Heart right ventricle (tissue), 16 donors: ENCODE results near the gene CLCN2. TPM values are rescaled to one million over a fixed set of nuclear protein-coding genes. Genes with fewer than 3 reads are reported as not detected.

Experiments used
- ATAC-seq, 8 donors: fragments of 200-7000 bp; cut with Tn5 transposase; one replicate each; pipeline ENCODE4 v1.9.1; 2020; ENCODE audit warnings: mild to moderate bottlenecking in 8 of 8, moderate library complexity in 8 of 8, moderate number of reproducible peaks in 1 of 8
- DNase-seq, 2 donors: peaks; one replicate each; pipeline ENCODE4 v3.0.0-alpha.2; 2020
- H3K27ac ChIP-seq, 10 donors: fragments of 200-600 bp; sonication (generic) in 2 of 10; one replicate each; pipeline versions ENCODE4 v1.5.0 to v1.8.0; 2020 to 2022; ENCODE audit warnings: mild to moderate bottlenecking in 3 of 10
- H3K27me3 ChIP-seq, 7 donors: fragments of 200-600 bp; one replicate each; pipeline ENCODE4 v1.8.0; 2021 to 2022; ENCODE audit warnings: mild to moderate bottlenecking in 2 of 7
- H3K36me3 ChIP-seq, 9 donors: fragments of 200-600 bp; sonication (generic) in 1 of 9; one replicate each; pipeline versions ENCODE4 v1.5.0 to v1.8.0; 2020 to 2022; ENCODE audit warnings: mild to moderate bottlenecking in 2 of 9
- H3K4me1 ChIP-seq, 9 donors: fragments of 200-600 bp; sonication (generic) in 1 of 9; one replicate each; pipeline versions ENCODE4 v1.5.0 to v1.8.0; 2020 to 2022; ENCODE audit warnings: mild to moderate bottlenecking in 4 of 9
- H3K4me3 ChIP-seq, 10 donors: fragments of 200-600 bp; sonication (generic) in 2 of 10; one replicate each; pipeline versions ENCODE4 v1.5.0 to v1.8.0; 2020 to 2022; ENCODE audit warnings: mild to moderate bottlenecking in 7 of 10, moderate library complexity in 2 of 10
- H3K9me3 ChIP-seq, 11 donors: fragments of 200-600 bp in 10 of 11; sonication (generic) in 2 of 11; one replicate each; pipeline versions ENCODE4 v1.5.0 to v1.8.0; 2013 to 2022; ENCODE audit warnings: mild to moderate bottlenecking in 2 of 11, control low read depth in 1 of 11, moderate library complexity in 1 of 11
- CTCF ChIP-seq, 9 donors: fragments of 200-600 bp; sonication (generic) in 2 of 9; IDR thresholded peaks; one replicate each; pipeline versions ENCODE4 v1.5.0 to v1.8.0; 2021 to 2022; ENCODE audit warnings: antibody characterized with exemption in 9 of 9, mild to moderate bottlenecking in 5 of 9, moderate library complexity in 1 of 9
- WGBS, 2 donors: extraction: QIAGEN DNeasy Blood & Tissue Kit; methylation state at CpG; one replicate each; pipeline ENCODE4 v1.1.7; 2013; ENCODE audit warnings: inconsistent platforms in 1 of 2; 5-methylcytosine and 5-hydroxymethylcytosine counted together
- intact Hi-C, 10 donors: fragments of 100-400 bp; cut with DNase I; formaldehyde crosslinking; loops; one replicate each; pipeline versions ENCODE4 v1.11.1 to v1.14.2; 2022
- polyA plus RNA-seq, 2 donors: library from polyadenylated mRNA; stranded (reverse); fragments of 200-250 nt; gene quantifications; one replicate each; pipeline ENCODE4 v1.2.3, GENCODE V29; 2013
- total RNA-seq, 10 donors: library from RNA; stranded (reverse); fragmentation: NEBNext Ultra II Directional in 3 of 10; extraction: Animal tissue kit (Norgen Biotek cat#: 25700) in 3 of 10; gene quantifications; one replicate each; pipeline versions ENCODE4 v1.2.1 to v1.2.4, GENCODE V29; 2021 to 2023
- donor health status: Arrhythmogenic right ventricular cardiomyopathy.
- donor health status: ischemic (EF 13 %, LVEDD 7.1; RV severe dilation, severe dysfunction).
- donor health status: healthy with polysubstance abuse.
- donor health status: DM: no; HTN: yes; CAD: no.
- donor health status: DM: no; HTN: no; CAD: no.
- donor health status: ischemic (EF 25% LVEDD 6.9; RV normal size, moderate dysfunction).
- donor health status: ischemic (EF 25% LVEDD 5.7; RV mildly dilated, moderate dysfunction).
- donor health status: healthy.
- donor health status: DM: yes; HTN: yes; CAD: no.
- donor health status: Ischemic cardiomyopathy.
- donor health status: ischemic (EF 35%, LVEDD 5.7; RV mildly dilated, moderate dysfunction).
- donor health status: nonischemic (EF 11% LVEDD 7.7; RV severe dilation, severe dysfunction).
- donor health status: DM: yes; HTN: yes; CAD: no.
- donor health status: PGD.
- donor health status: ischemic (EF 29% LVEDD 5.4; RV normal size, mild dysfunction).
- donor health status: nonischemic (EF 23%, LVEDD 6.1; RV moderate dilation, normal function).

CLCN2 gene
- total and polyA plus RNA-seq, 12 donors, result 1.3 to 8.4 (median 2.4) TPM

DNA sequence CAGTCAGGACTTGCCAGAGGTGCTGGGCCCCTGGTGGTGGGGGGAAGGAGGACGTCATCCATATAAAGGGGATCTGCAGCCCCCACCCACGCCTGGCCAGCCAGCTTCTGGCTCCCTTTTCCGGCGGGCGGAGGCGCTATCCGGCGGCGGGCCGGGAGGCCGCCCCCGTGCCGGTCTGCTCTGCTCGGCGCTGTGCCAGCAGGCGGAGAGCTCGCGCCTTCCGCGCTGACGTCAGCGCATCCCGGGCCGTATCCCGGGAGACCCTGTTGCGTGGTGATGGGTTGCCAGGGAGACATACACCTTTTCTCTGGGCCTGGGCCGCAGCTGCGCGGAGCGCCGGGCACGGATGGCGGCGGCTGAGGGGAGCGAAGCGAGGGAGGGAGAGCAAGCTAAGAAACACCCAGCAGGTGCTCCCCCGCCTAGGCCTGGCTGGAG, 22.9 kb downstream of the CLCN2 start:
- intact Hi-C loops, result loop anchor here in 2 of 10 donors (2.0 to 10.0 kb wide), 2 partner anchors 24 to 154 kb away; partner anchors contain the start of genes ABCF3 (in 1 of the 2) and EIF4G1 (in 1 of the 2)
- DNase-seq (peak; percentile 89), ATAC-seq (peak; percentile 32 to 71 (median 55))
- 11 to 15% methylated on average over 36 to 37 of the region's 37 CpGs for WGBS, 2 donors
- peak overlapping the region in 9 of 10 donors; percentile 5 to 96 (median 82) for H3K4me3 ChIP-seq
- no peaks in the 10 kb centered on the region for H3K27me3 ChIP-seq
- TF ChIP-seq CTCF (IDR thresholded peaks at IDR 0.05), result peak in 8 of 9 donors; percentile 9 to 51 (median 26)
- H3K4me1 ChIP-seq, result peaks cover 18 to 60% (median 41%) of the 10 kb centered on the region in 9 donors
- peak overlapping the region; percentile 81 to 99 (median 96) for H3K27ac ChIP-seq
- H3K36me3 ChIP-seq, result peaks cover 0 to 49% (median 32%) of the 10 kb centered on the region in 9 donors
- H3K9me3 ChIP-seq, result no peaks in the 10 kb centered on the region

- Histone ChIP-seq H3K4me1 (peaks cover 18 to 61% (median 41%) of the 10 kb centered on the region in 9 donors), H3K27me3 (no peaks in the 10 kb centered on the region), H3K4me3 (peak overlapping the region in 9 of 10 donors; percentile 5 to 96 (median 82)), H3K9me3 (no peaks in the 10 kb centered on the region), H3K27ac (peak overlapping the region; percentile 81 to 99 (median 96)), H3K36me3 (peaks cover 0 to 49% (median 30%) of the 10 kb centered on the region in 9 donors)
- TF ChIP-seq CTCF (IDR thresholded peaks at IDR 0.05), result no peak
- no peak for ATAC-seq
- intact Hi-C loops, result loop anchor here in 2 of 10 donors (1.0 to 10.0 kb wide), 5 partner anchors 18 to 153 kb away; partner anchors contain the start of genes ABCF3 (in 1 of the 2), EIF4G1 (in 1 of the 2) and PSMD2 (in 1 of the 2)
- 55 to 60% methylated on average over 7 of the region's 7 CpGs for WGBS, 2 donors
- no peak for DNase-seq
These were observed 23.4 kb downstream of the CLCN2 start for GRCh38 chr3:184337981-184338380.

- intact Hi-C loops, result loop anchor here in 2 of 10 donors (1.0 to 10.0 kb wide), 4 partner anchors 17 to 153 kb away; partner anchors contain the start of genes ABCF3 (in 1 of the 2) and PSMD2 (in 1 of the 2)
- Histone ChIP-seq H3K4me3 (peak within 1 kb of the TSS; percentile 51 to 96 (median 82)), H3K9me3 (no peaks in the 10 kb centered on the region), H3K27ac (peak within 1 kb of the TSS; percentile 81 to 99 (median 96)), H3K4me1 (peaks cover 18 to 68% (median 41%) of the 10 kb centered on the region in 9 donors), H3K27me3 (no peaks in the 10 kb centered on the region), H3K36me3 (peaks cover 0 to 49% (median 29%) of the 10 kb centered on the region in 9 donors)
- WGBS, 2 donors, result 21 to 29% methylated on average over 6 of the region's 6 CpGs
- DNase-seq (peak; percentile 53 to 81), ATAC-seq (peak; percentile 43 to 76 (median 62))
- no peak for TF ChIP-seq CTCF (IDR thresholded peaks at IDR 0.05)
These were observed 24.0 kb downstream of the CLCN2 start, which contains the start of gene FAM131A for GRCh38 chr3:184337399-184337714. FAM131A (plus strand) TSS chr3:184337600; CDS start chr3:184337631, 31 bp downstream.

GRCh38 chr3:184336547-184337398, 24.6 kb downstream of the CLCN2 start:
- H3K36me3 ChIP-seq, result peaks cover 0 to 49% (median 29%) of the 10 kb centered on the region in 9 donors
- H3K27ac ChIP-seq, result peak overlapping the region; percentile 81 to 99 (median 96)
- no peaks in the 10 kb centered on the region for H3K9me3 ChIP-seq
- peak in 1 of 2 donors; percentile 57 for DNase-seq
- intact Hi-C loops, result loop anchor here in 2 of 10 donors (1.0 to 10.0 kb wide), 4 partner anchors 16 to 152 kb away; partner anchors contain the start of genes ABCF3 (in 1 of the 2) and PSMD2 (in 1 of the 2)
- H3K4me3 ChIP-seq, result peak overlapping the region; percentile 51 to 96 (median 82)
- TF ChIP-seq CTCF (IDR thresholded peaks at IDR 0.05), result no peak
- WGBS, 2 donors, result 10 to 12% methylated on average over 17 of the region's 17 CpGs
- H3K4me1 ChIP-seq, result peaks cover 18 to 73% (median 45%) of the 10 kb centered on the region in 9 donors
- peak; percentile 21 to 61 (median 44) for ATAC-seq
- H3K27me3 ChIP-seq, result no peaks in the 10 kb centered on the region
